ENCODE results near the gene KCNK15. TPM values are rescaled to one million over a fixed set of nuclear protein-coding genes. Genes with fewer than 3 reads are reported as not detected.

KCNK15 gene
- total and polyA plus RNA-seq, 10 of the 15 experiments (the other 5 are each of a cell fraction or from before 2014, with no cell fraction given) = not detected

- no TSS peak for BruUV-seq (replicated peaks)
- RAD21 ChIA-PET (ENCODE audit: unreplicated experiment) = no interaction called here
Measured at GRCh38 chr20:44745122-44745597, 505 bp upstream of the KCNK15 start.

More at GRCh38 chr20:44745122-44745597, 505 bp upstream of the KCNK15 start:
- ChIA-PET SMC1A (ENCODE audit: uncharacterized antibody, unreplicated experiment) (no interaction called here), POLR2A (no interaction called here), CTCF (no interaction called here)
- no peak for FAIRE-seq
- no peak for TF ChIP-seq BRCA1 (IDR thresholded peaks at IDR 0.05; ENCODE audit: low read depth, low read length)
- no peak for TF ChIP-seq NFYA (IDR thresholded peaks at IDR 0.05; ENCODE audit: borderline replicate concordance, low read depth, low read length)
- no peak for TF ChIP-seq ZNF622 (IDR thresholded peaks at IDR 0.05)
- no peak for TF ChIP-seq MLLT1 (IDR thresholded peaks at IDR 0.05)
- no peak for TF ChIP-seq BCL3 (IDR thresholded peaks at IDR 0.05; ENCODE audit: borderline replicate concordance, insufficient read depth, low read depth, low read length, poor library complexity, severe bottlenecking)
- TF ChIP-seq NR2C2 (IDR thresholded peaks at IDR 0.05; ENCODE audit: borderline replicate concordance, control insufficient read depth, insufficient read length, low read depth) = no peak
- no peak for TF ChIP-seq POLR2AphosphoS5 (IDR thresholded peaks at IDR 0.05; ENCODE audit: low read length)
- no peak for TF ChIP-seq IKZF1 (conservative IDR thresholded peaks at IDR 0.05)
- TF ChIP-seq RAD21 (IDR thresholded peaks at IDR 0.05; ENCODE audit: insufficient read depth, low read depth, low read length) = no peak
- TF ChIP-seq CEBPZ (IDR thresholded peaks at IDR 0.05; ENCODE audit: low read depth, low read length) = no peak
- TF ChIP-seq MXI1 (IDR thresholded peaks at IDR 0.05; ENCODE audit: low read depth, low read length) = no peak
- no peak for TF ChIP-seq CHD1 (IDR thresholded peaks at IDR 0.05; ENCODE audit: low read depth, low read length)
- no peak for TF ChIP-seq CREB1 (IDR thresholded peaks at IDR 0.05; ENCODE audit: low read depth)
- no peak for TF ChIP-seq CEBPB (IDR thresholded peaks at IDR 0.05; ENCODE audit: borderline replicate concordance in 1 of 2, low read depth in 2 of 2, low read length in 2 of 2)
- TF ChIP-seq ETV6 (conservative IDR thresholded peaks at IDR 0.05 in 1 of 2, IDR thresholded peaks at IDR 0.05 in 1 of 2; ENCODE audit: borderline replicate concordance in 1 of 2, low read depth in 1 of 2) = no peak
- no peak for TF ChIP-seq CHD2 (IDR thresholded peaks at IDR 0.05; ENCODE audit: borderline replicate concordance, low read depth, low read length)
- TF ChIP-seq HDAC6 (IDR thresholded peaks at IDR 0.05; ENCODE audit: unreplicated experiment) = no peak
- Histone ChIP-seq H3K79me2 (ENCODE audit: control insufficient read depth, insufficient read depth, low read length) (no peaks in the 10 kb centered on the region), H3K27ac (ENCODE audit: control insufficient read depth, insufficient read depth) (no peak overlapping the region), H3K4me2 (ENCODE audit: control insufficient read depth, insufficient read depth) (no peak overlapping the region), H3K27me3 (replicated peaks in 1 of 2; ENCODE audit: control insufficient read depth in 2 of 2, insufficient read depth in 2 of 2, low read length in 1 of 2) (peaks cover 4 to 16% of the 10 kb centered on the region in 2 experiments; a peak in 3 of 4 replicates), H3K9ac (ENCODE audit: control insufficient read depth, insufficient read depth, low read length) (no peak overlapping the region), H3K36me3 (ENCODE audit: control insufficient read depth in 2 of 2, insufficient read depth in 2 of 2, low read length in 1 of 2) (no peaks in the 10 kb centered on the region), H3K4me1 (ENCODE audit: control insufficient read depth, insufficient read depth, low read length) (no peaks in the 10 kb centered on the region), H3K4me3 (no peak overlapping the region), H2AFZ (ENCODE audit: control insufficient read depth, low read depth, low read length) (no peak overlapping the region), H4K20me1 (ENCODE audit: control insufficient read depth, insufficient read depth) (no peaks in the 10 kb centered on the region; the same call in 1 of the 2 replicates), H3K9me3 (replicated peaks; ENCODE audit: control insufficient read depth, insufficient read depth, low read length) (no peaks in the 10 kb centered on the region)
- in situ Hi-C loops (cut with MboI) (loop anchor here (10.0 kb wide), 1 partner anchor 120 kb away; no protein-coding TSS in a partner anchor), intact Hi-C loops (cut with micrococcal nuclease; ENCODE audit: unreplicated experiment) (no loop called here)
- ATAC-seq = no peak
- WGBS (ENCODE audit: insufficient coverage, insufficient replicate concordance, low lambda C conversion rate, missing lambda C conversion rate) = 9% methylated on average over 1 of the region's 5 CpGs
- DNase-seq (ENCODE audit: low read depth, low spot score) = no peak
